ENCODE data around the gene TRAPPC3. TPM values are rescaled to one million over a fixed set of nuclear protein-coding genes. Genes with fewer than 3 reads are reported as not detected.

The TRAPPC3 gene
- total RNA-seq, 1 donor from 2014 or later: 52.0 TPM

GRCh38 chr1:36155408-36156328, 6.4 kb upstream of the TRAPPC3 start, which contains the start of gene MAP7D1:
MAP7D1 (plus strand) TSS chr1:36156160; CDS start chr1:36156418, 258 bp downstream.
- Histone ChIP-seq H3K9me3 (no peaks in the 10 kb centered on the region), H3K27me3 (no peaks in the 10 kb centered on the region), H3K4me3 (peak within 1 kb of the TSS; percentile 95 to 100), H3K4me1 (peaks cover 39 to 51% of the 10 kb centered on the region in 2 donors), H3K36me3 (peaks cover 0 to 2% of the 10 kb centered on the region in 2 donors), H3K27ac (peak within 1 kb of the TSS; percentile 98 to 100)
- intact Hi-C loops (cut with DNase I): loop anchor here (2.0 to 10.0 kb wide), 2 partner anchors 33 to 229 kb away; partner anchors contain the start of gene STK40
- DNase-seq (ENCODE audit: low spot score in 2 of 2): peak; percentile 61 to 92
- TF ChIP-seq CTCF (IDR thresholded peaks at IDR 0.05): no peak

- Histone ChIP-seq H3K36me3 (peaks cover 0 to 2% of the 10 kb centered on the region in 2 donors), H3K27ac (peak overlapping the region; percentile 98 to 100), H3K4me1 (peaks cover 43 to 51% of the 10 kb centered on the region in 2 donors), H3K27me3 (no peaks in the 10 kb centered on the region), H3K9me3 (no peaks in the 10 kb centered on the region), H3K4me3 (peak overlapping the region; percentile 95 to 100)
- intact Hi-C loops (cut with DNase I): loop anchor here (10.0 kb wide), 1 partner anchor 230 kb away; the partner anchor contains the start of gene STK40
- TF ChIP-seq CTCF (IDR thresholded peaks at IDR 0.05): no peak
- no peak for DNase-seq (ENCODE audit: low spot score in 2 of 2)
Observed at GRCh38 chr1:36154765-36155407, 5.6 kb upstream of the TRAPPC3 start.

- TF ChIP-seq CTCF (IDR thresholded peaks at IDR 0.05): no peak
- intact Hi-C loops (cut with DNase I): loop anchor here (10.0 kb wide), 1 partner anchor 230 kb away; the partner anchor contains the start of gene STK40
- no peaks in the 10 kb centered on the region for H3K27me3 ChIP-seq
- H3K9me3 ChIP-seq: no peaks in the 10 kb centered on the region
- DNase-seq (ENCODE audit: low spot score in 2 of 2): no peak
- H3K4me3 ChIP-seq: no peak overlapping the region
- peaks cover 0 to 2% of the 10 kb centered on the region in 2 donors for H3K36me3 ChIP-seq
- peak overlapping the region; percentile 98 to 100 for H3K27ac ChIP-seq
- H3K4me1 ChIP-seq: peaks cover 39 to 48% of the 10 kb centered on the region in 2 donors
Observed at GRCh38 chr1:36154335-36154734, 5.0 kb upstream of the TRAPPC3 start.

- peak overlapping the region; percentile 98 for H3K27ac ChIP-seq
- no peaks in the 10 kb centered on the region for H3K27me3 ChIP-seq
- peaks cover 0 to 2% of the 10 kb centered on the region in 2 donors for H3K36me3 ChIP-seq
- intact Hi-C loops (cut with DNase I): loop anchor here (10.0 kb wide), 1 partner anchor 231 kb away; the partner anchor contains the start of gene STK40
- no peak overlapping the region for H3K4me3 ChIP-seq
- H3K4me1 ChIP-seq: peaks cover 34 to 40% of the 10 kb centered on the region in 2 donors
- TF ChIP-seq CTCF (IDR thresholded peaks at IDR 0.05): no peak
- no peaks in the 10 kb centered on the region for H3K9me3 ChIP-seq
- DNase-seq (ENCODE audit: low spot score in 2 of 2): no peak
Observed at GRCh38 chr1:36153476-36153875, 4.2 kb upstream of the TRAPPC3 start.

- Histone ChIP-seq H3K36me3 (peaks cover 0 to 2% of the 10 kb centered on the region in 2 donors), H3K27ac (peak overlapping the region; percentile 93 to 98), H3K27me3 (no peaks in the 10 kb centered on the region), H3K9me3 (no peaks in the 10 kb centered on the region), H3K4me3 (no peak overlapping the region), H3K4me1 (peaks cover 30 to 43% of the 10 kb centered on the region in 2 donors)
- intact Hi-C loops (cut with DNase I): loop anchor here (10.0 kb wide), 1 partner anchor 233 kb away; the partner anchor contains the start of gene STK40
- DNase-seq (ENCODE audit: low spot score in 2 of 2): no peak
- TF ChIP-seq CTCF (IDR thresholded peaks at IDR 0.05): no peak
Observed at GRCh38 chr1:36151845-36152203, 2.5 kb upstream of the TRAPPC3 start.
